ENCODE measurements around the gene SYT1.

The SYT1 gene

GRCh38 chr12:79114896-79115295, 250.3 kb downstream of the SYT1 start:
- H3K4me2 ChIP-seq (ENCODE audit: low read depth, low read length, poor library complexity, severe bottlenecking), result no peak overlapping the region
- TF ChIP-seq, protein P1, sequence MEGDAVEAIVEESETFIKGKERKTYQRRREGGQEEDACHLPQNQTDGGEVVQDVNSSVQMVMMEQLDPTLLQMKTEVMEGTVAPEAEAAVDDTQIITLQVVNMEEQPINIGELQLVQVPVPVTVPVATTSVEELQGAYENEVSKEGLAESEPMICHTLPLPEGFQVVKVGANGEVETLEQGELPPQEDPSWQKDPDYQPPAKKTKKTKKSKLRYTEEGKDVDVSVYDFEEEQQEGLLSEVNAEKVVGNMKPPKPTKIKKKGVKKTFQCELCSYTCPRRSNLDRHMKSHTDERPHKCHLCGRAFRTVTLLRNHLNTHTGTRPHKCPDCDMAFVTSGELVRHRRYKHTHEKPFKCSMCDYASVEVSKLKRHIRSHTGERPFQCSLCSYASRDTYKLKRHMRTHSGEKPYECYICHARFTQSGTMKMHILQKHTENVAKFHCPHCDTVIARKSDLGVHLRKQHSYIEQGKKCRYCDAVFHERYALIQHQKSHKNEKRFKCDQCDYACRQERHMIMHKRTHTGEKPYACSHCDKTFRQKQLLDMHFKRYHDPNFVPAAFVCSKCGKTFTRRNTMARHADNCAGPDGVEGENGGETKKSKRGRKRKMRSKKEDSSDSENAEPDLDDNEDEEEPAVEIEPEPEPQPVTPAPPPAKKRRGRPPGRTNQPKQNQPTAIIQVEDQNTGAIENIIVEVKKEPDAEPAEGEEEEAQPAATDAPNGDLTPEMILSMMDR (IDR thresholded peaks at IDR 0.05; ENCODE audit: insufficient read depth, low read length, poor library complexity, severe bottlenecking), result no peak
- no peak for TF ChIP-seq EZH2phosphoT487 (conservative IDR thresholded peaks at IDR 0.05; ENCODE audit: low read length)
- H3K79me2 ChIP-seq (ENCODE audit: insufficient read depth, low read length), result no peaks in the 10 kb centered on the region
- no peaks in the 10 kb centered on the region for H3K36me3 ChIP-seq (ENCODE audit: low read length)
- H2AFZ ChIP-seq (ENCODE audit: low read depth, low read length, severe bottlenecking), result no peak overlapping the region
- H3K4me3 ChIP-seq (ENCODE audit: insufficient read depth, low read length, poor library complexity, severe bottlenecking), result no peak overlapping the region
- no peaks in the 10 kb centered on the region for H3K9me3 ChIP-seq (ENCODE audit: insufficient read depth, low read length)
- H3K9ac ChIP-seq (ENCODE audit: low read length), result no peak overlapping the region
- H3F3A ChIP-seq (ENCODE audit: insufficient read depth), result no peaks in the 10 kb centered on the region
- H4K20me1 ChIP-seq (ENCODE audit: low read depth, low read length), result no peaks in the 10 kb centered on the region
- H3K27me3 ChIP-seq (ENCODE audit: low read length), result no peaks in the 10 kb centered on the region
- H3K9me2 ChIP-seq (replicated peaks; ENCODE audit: insufficient read depth, low read length), result no peaks in the 10 kb centered on the region
- H3K27ac ChIP-seq (ENCODE audit: low read depth, low read length), result no peak overlapping the region

DNA sequence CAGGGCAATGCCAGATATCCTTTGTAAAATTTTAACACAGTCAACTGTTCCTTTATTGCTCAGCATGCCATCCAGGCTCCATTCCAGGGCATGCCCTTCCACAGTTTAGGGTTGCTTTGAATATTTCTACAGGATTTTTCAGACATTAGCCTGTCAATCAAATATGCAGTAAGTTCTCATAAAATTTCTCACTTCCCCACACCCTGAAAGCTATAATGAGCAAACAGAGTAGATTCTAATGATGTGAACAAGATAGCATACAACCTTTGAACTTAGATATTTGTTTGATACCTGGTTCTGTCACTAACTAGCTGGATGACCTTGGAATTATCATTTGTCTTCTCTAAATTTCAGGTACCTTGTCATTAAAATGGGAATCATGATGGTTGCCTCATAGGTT, 251.2 kb downstream of the SYT1 start:
- no peaks in the 10 kb centered on the region for H3K36me3 ChIP-seq (ENCODE audit: low read length)
- H4K20me1 ChIP-seq (ENCODE audit: low read depth, low read length), result no peaks in the 10 kb centered on the region
- no peaks in the 10 kb centered on the region for H3K9me3 ChIP-seq (ENCODE audit: insufficient read depth, low read length)
- no peak overlapping the region for H3K4me2 ChIP-seq (ENCODE audit: low read depth, low read length, poor library complexity, severe bottlenecking)
- H3K27ac ChIP-seq (ENCODE audit: low read depth, low read length), result no peak overlapping the region
- H2AFZ ChIP-seq (ENCODE audit: low read depth, low read length, severe bottlenecking), result no peak overlapping the region
- TF ChIP-seq, protein P1 (IDR thresholded peaks at IDR 0.05; ENCODE audit: insufficient read depth, low read length, poor library complexity, severe bottlenecking), result no peak
- no peak for TF ChIP-seq EZH2phosphoT487 (conservative IDR thresholded peaks at IDR 0.05; ENCODE audit: low read length)
- H3K9me2 ChIP-seq (replicated peaks; ENCODE audit: insufficient read depth, low read length), result no peaks in the 10 kb centered on the region
- no peaks in the 10 kb centered on the region for H3K27me3 ChIP-seq (ENCODE audit: low read length)
- H3F3A ChIP-seq (ENCODE audit: insufficient read depth), result no peaks in the 10 kb centered on the region
- H3K9ac ChIP-seq (ENCODE audit: low read length), result no peak overlapping the region
- no peaks in the 10 kb centered on the region for H3K79me2 ChIP-seq (ENCODE audit: insufficient read depth, low read length)
- H3K4me3 ChIP-seq (ENCODE audit: insufficient read depth, low read length, poor library complexity, severe bottlenecking), result no peak overlapping the region

- H3K4me2 ChIP-seq (ENCODE audit: low read depth, low read length, poor library complexity, severe bottlenecking), result no peak overlapping the region
- H3K27ac ChIP-seq (ENCODE audit: low read depth, low read length), result no peak overlapping the region
- H3K9ac ChIP-seq (ENCODE audit: low read length), result no peak overlapping the region
- no peaks in the 10 kb centered on the region for H3K9me3 ChIP-seq (ENCODE audit: insufficient read depth, low read length)
- no peak for TF ChIP-seq EZH2phosphoT487 (conservative IDR thresholded peaks at IDR 0.05; ENCODE audit: low read length)
- TF ChIP-seq, protein P1 (IDR thresholded peaks at IDR 0.05; ENCODE audit: insufficient read depth, low read length, poor library complexity, severe bottlenecking), result no peak
- no peaks in the 10 kb centered on the region for H3K36me3 ChIP-seq (ENCODE audit: low read length)
- H3F3A ChIP-seq (ENCODE audit: insufficient read depth), result no peaks in the 10 kb centered on the region
- H3K79me2 ChIP-seq (ENCODE audit: insufficient read depth, low read length), result no peaks in the 10 kb centered on the region
- H4K20me1 ChIP-seq (ENCODE audit: low read depth, low read length), result no peaks in the 10 kb centered on the region
- H3K27me3 ChIP-seq (ENCODE audit: low read length), result no peaks in the 10 kb centered on the region
- no peak overlapping the region for H3K4me3 ChIP-seq (ENCODE audit: insufficient read depth, low read length, poor library complexity, severe bottlenecking)
- no peak overlapping the region for H2AFZ ChIP-seq (ENCODE audit: low read depth, low read length, severe bottlenecking)
- H3K9me2 ChIP-seq (replicated peaks; ENCODE audit: insufficient read depth, low read length), result no peaks in the 10 kb centered on the region
These were observed 255.2 kb downstream of the SYT1 start for GRCh38 chr12:79119796-79120195.
